Neuron (in vitro differentiated cells): ENCODE measurements around the gene LDHAL6B.

ENCODE experiments used
- H2AFZ ChIP-seq: one replicate; pipeline ENCODE4 v1.6.1; 2013; ENCODE audit warnings: low read depth, mild to moderate bottlenecking, inconsistent platforms, low read length, moderate library complexity
- H3K27me3 ChIP-seq: one replicate; pipeline ENCODE4 v1.6.1; 2013; ENCODE audit warnings: low read length; ENCODE audit not compliant: insufficient read depth
- H3K36me3 ChIP-seq: one replicate; pipeline ENCODE4 v1.6.1; 2013; ENCODE audit warnings: low read length; ENCODE audit not compliant: insufficient read depth
- H3K4me1 ChIP-seq: one replicate; pipeline ENCODE4 v1.6.1; 2013; ENCODE audit warnings: low read length; ENCODE audit not compliant: insufficient read depth
- H3K4me3 ChIP-seq: 2 replicates; pipeline ENCODE4 v1.5.1; 2013; ENCODE audit warnings: mild to moderate bottlenecking, low read length, moderate library complexity
- H3K9me3 ChIP-seq: one replicate; pipeline ENCODE4 v1.6.1; 2013; ENCODE audit warnings: low read length

LDHAL6B gene

DNA sequence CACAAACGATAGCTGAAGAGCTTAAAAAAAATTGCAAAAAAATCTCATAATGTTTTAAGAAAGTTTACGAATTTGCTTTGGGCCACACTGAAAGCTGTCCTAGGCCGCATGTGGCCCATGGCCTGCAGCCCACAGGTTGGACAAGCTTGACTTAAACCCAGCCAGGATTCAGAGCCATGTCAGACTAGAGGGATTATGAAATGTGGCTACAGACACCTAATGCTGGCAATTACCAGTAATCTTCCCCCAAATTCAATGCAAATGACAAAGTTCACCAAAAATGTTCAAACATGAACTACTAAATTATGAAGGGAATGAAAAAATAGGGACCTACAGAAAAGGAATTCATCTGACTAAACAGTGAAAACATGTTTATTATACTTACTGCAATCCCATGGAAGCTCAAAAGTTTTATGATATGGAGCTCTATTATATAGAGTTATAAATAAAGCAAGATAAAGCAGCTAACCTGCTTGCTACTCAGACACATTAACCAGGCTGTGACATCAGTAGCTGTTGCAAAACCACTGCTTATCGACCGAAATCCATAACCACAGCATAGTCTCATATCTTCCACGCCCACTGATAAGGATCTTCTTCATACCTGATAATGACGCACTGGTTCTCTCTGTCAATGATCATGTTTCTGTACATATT lies 49.2 kb downstream of the LDHAL6B start:
- Histone ChIP-seq H3K27me3 (no peaks in the 10 kb centered on the region), H3K36me3 (no peaks in the 10 kb centered on the region), H3K4me1 (peaks cover 11% of the 10 kb centered on the region), H2AFZ (no peak overlapping the region), H3K9me3 (no peaks in the 10 kb centered on the region), H3K4me3 (no peak overlapping the region)

DNA sequence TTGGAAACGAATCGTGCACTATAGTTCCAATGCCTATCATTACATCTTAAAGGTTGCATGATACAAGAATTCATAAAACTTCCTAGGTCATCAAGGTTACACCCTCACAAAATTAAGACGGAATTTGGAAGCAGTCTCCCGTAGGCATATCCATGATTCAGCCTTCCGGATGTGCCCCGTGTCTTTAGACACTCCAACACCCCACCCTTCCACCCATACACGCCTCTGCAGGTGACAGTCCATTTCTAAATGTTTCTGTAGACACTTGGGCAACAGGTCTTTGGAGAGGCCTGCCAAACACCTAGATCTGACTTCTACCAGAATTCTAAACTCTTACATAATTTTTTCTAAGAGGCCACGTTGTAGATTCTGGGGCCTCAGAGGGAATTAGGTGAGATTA lies 49.8 kb downstream of the LDHAL6B start:
- no peaks in the 10 kb centered on the region for H3K27me3 ChIP-seq
- no peaks in the 10 kb centered on the region for H3K9me3 ChIP-seq
- peaks cover 15% of the 10 kb centered on the region for H3K4me1 ChIP-seq
- no peak overlapping the region for H2AFZ ChIP-seq
- H3K4me3 ChIP-seq = no peak overlapping the region
- no peaks in the 10 kb centered on the region for H3K36me3 ChIP-seq

DNA sequence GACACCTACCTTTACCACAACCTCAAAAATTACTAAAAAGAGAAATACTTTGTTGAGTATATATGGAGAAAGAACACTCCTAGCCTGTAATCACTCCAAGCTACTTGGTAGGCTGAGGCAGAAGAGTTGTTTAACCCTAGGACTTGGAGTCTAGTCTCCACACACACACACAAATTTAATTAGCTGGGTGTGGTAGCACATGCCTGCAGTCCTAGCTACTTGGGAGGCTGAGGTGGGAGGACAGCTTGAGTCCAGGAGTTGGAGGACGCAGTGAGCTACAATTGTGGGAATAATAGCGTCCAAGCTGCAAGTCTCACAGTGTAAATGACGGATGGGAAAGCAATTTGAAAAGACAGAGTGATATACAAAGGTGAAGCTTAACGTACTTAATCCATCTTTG lies 50.5 kb downstream of the LDHAL6B start:
- Histone ChIP-seq H3K36me3 (no peaks in the 10 kb centered on the region), H3K9me3 (no peaks in the 10 kb centered on the region), H3K27me3 (no peaks in the 10 kb centered on the region), H3K4me3 (no peak overlapping the region), H2AFZ (no peak overlapping the region), H3K4me1 (peaks cover 19% of the 10 kb centered on the region)
